HG02759 (cell line): ENCODE data around the gene PRDM8.
"Not testable (repeated sequence)": the region's sequence is repeated elsewhere in the genome, so short reads cannot be mapped to it uniquely, and the experiment has no call there.

Source experiments
- ATAC-seq: cut with Tn5 transposase; IDR thresholded peaks from one replicate; pipeline ENCODE4 v1.9.1; 2021; ENCODE audit warnings: mild to moderate bottlenecking, moderate library complexity; ENCODE audit not compliant: unreplicated experiment

PRDM8 gene

DNA sequence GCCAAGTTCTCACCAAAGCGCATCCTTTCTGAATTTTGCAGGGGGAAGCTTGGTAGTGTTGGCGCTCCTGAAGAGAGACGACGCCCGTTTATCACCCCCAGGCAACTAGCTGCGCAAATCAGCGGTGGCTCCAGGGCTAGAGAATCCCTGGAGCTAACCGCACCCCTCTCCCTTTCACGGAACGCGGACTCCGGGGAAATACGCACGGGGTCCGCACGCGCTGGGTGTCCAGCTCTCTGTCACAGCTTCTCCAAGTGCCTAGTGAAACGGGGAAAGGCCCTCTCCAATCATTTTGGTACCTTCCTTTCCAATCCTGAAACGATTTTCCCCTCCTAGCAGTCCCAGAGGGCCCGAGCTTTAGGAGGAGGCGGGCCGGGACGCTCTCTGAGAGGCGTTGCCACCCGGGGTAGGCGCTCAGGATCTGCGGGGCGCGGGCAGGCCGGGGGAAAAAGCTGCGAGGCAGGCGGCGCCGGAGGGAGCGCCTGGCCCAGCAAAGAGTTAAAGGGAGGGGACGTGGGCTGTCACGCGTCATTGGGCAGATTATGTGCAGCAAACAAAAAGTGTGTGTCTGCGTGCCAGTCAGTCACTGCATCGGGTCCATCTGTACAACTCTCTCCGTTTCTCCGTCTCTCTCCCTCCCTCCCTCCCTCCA, at the start of gene PRDM8:
Gene PRDM8 (plus strand): TSS at position 582 of the 652 bp plus-strand sequence. CDS start 2,578 bp downstream, outside the sequence.
- no peak for ATAC-seq

DNA sequence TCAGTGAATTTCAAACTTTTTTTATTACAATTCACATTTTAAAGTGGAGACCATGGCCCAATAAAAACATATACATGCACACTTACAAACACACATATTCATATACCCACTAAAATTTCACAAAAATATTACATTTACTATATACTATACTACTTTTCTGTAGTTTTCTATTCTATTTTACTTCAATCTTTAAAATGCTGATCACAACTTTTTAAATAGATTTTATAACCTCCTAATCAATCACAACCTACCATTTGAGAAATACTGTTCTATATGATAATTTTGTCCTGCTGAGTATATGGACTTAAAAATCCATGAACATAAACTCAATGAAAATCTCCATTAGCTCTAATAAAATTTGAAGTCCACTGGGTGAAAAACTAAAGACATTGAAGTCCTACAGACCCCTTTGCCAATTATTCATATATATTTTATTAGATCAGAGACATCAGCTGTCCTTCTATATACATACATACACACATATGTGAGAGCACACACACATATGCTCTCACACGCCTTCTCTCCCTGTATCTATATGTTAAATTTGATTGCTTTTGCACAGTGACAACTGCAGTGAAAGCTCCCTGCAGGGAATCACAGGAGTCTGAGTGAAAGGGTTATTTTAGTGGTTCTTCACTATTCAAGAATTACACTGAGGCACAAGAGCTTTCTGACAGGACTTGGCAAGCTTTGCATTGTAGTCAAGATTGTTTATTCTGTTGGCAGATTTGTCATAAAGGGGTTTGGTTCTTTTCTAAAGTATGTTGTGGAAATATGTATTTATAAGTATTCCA, 46.7 kb upstream of the PRDM8 start:
- no peak for ATAC-seq

DNA sequence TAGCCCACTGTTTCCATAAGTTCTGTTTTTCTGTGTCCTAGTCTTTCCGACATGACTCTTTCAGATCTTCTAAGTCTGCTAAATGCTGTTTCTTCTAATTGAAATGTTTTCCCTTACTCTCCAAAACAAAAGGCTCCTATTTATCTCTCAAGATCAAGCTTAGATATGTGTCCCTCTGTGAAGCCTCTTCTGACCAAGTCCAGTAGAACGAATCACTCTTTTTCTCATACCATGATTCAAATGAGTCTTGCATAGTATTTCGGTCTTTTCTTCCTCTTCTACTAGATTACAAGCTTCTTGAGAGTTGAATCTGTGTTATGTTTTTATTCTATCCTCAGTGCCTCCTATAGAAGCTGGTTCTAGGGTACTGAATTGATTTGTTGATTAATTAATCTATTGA, 45.3 kb upstream of the PRDM8 start:
- ATAC-seq, result no peak

DNA sequence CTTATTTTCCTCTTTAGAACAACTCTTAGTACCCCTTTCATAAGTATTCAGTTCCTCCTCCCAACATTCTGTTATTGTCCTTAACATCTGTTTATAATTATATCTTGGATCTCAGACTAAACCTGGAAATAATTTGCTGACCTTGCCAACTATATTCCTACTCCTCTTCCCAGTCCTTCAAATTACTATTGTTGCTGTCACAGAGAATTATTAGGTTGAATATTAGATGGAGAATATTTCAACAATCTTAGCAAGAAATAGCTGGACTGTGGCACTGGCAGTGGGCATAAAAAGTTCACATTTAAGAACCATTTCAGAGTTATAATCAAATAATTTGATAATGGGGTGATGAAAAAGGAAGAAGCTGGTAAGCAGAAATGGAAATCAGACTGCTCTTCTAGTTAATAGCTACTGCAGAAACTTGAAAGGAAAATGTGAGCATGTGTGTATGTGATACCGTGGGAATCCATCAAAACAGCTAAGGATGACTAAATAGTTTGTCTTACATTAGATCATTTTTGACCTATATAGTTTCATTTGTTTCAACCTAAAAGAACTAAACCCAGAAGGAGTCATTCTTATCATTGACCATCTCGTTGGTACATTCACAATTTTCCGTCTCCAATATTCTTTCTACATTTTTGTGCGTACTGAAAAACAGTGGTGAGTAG, 43.3 kb upstream of the PRDM8 start:
- ATAC-seq, result no peak

DNA sequence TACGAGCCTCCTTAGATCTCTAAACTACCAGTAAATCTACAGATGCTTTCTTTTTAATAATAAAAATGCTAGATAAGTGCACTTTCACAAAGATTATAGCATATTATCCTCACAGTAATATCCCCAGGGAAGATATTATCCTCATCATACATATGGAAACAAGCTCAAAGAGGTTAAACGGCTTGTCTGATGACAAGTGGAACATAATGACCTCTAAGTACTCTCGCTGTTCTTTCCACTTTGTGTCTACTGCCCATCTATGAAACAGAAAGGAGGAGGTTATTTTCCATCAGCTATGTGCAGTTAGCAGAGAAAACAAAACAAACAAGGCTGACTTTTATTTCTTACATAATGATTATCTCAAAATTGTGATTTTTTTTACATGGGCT, 42.8 kb upstream of the PRDM8 start:
- no peak for ATAC-seq

DNA sequence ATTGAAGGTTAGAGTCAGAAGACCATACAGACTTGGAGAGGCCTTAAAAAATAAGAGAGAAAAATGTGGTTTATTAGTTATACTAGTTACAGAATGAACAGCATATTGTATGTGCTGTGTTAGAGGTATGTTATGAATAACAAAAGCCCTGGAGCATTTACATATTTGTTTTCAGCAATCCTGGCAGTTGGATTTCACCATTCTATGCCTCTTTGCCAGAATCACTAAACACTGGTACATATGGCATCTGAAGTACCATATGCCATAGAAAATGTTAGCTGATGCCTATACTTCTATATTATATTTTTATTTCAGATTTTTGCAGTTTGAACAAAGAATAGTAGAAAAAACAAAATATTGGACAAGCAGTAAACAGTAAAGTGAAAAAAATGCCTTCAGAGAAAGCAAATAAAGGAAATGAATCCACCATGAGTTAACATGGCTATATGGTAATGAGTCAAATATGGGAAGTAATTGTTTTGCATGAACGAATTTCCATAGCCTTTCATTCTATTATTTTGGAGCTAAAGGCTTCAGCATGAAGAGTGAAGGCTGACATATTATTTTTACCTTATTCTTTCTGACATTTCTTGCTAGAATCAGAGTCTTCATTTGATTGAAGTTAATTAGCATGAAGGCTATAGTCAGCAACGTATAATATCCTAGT, 41.9 kb upstream of the PRDM8 start:
- ATAC-seq, result no peak

DNA sequence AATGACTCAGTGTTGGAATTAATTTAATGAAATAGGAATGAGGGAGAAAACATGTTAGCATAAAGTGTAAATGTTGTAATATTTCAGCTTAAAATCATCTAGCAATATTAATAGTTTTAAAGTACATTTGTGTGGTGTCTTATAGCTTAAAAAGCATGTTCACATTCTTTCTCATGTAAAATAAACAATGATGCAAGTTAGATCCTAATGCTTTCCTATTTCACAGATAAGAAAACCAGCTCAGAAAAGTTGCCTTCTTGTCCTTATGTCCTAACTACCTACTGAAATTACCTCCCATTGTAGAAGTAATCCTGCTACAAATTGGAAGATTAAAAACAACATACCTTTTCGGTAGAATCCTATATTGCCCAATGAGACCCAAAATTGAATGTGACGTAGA, 40.9 kb upstream of the PRDM8 start:
- ATAC-seq, result no peak

DNA sequence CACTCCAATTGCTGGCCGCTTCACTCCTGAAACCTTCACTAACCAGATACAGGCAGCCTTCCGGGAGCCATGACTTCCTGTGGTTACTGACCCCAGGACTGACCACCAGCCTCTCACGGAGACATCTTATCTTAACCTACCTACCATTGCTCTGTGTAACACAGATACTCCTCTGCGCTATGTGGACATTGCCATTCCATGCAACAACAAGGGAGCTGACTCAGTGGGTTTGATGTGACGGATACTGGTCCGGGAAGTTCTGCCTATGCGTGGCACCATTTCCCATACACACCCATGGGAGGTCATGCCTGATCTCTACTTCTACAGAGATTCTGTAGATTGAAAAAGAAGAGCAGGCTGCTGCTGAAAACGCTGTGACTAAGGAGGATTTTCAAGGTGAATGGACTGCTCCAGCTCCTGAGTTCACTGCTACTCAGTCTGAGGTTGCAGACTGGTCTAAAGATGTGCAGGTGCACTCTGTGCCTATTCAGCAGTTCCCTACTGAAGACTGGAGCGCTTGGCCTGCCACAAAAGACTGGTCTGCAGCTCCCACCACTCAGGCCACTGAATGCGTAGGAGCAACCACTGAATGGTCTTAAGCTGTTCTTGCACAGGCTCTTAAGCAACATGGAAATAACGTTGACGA, 35.8 kb upstream of the PRDM8 start:
- no peak for ATAC-seq

DNA sequence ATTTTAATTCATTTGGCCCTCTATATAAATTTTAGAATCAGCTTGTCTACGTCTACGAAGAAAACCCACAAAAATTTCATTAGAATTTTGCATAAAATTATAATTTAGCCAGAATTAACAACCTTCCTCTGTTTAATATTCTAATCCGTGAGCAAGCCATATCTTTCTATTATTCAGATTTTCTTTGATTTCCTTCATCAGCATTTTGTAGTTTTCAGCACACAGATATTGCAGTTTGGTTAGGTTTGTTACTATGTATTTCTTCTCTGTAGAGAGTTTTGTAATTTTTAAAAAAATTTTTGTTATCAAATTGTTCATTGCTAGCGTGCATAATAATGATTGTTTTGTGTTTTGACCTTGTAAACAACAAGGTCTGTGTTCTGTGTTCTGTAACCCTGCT, 34.9 kb upstream of the PRDM8 start:
- no peak for ATAC-seq

DNA sequence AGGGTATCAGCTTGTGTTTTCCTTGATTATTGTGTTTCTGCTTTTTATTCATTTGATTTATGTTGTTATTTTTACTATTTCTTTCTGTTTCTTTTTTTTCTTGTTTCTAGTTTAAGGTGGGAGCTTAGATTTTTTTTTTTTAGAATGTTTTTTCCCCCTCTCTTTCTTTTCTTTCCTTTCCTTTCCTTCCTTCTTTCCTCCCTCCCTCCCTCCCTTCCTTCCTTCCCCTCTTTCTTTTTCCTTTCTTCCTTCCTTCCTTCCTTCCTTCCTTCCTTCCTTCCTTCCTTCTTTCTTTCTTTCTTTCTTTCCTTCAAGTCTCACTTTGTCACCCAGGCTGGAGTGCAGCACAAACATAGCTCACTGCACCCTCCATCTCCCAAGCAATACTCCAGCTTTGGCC, 31.4 kb upstream of the PRDM8 start:
- no peak for ATAC-seq

DNA sequence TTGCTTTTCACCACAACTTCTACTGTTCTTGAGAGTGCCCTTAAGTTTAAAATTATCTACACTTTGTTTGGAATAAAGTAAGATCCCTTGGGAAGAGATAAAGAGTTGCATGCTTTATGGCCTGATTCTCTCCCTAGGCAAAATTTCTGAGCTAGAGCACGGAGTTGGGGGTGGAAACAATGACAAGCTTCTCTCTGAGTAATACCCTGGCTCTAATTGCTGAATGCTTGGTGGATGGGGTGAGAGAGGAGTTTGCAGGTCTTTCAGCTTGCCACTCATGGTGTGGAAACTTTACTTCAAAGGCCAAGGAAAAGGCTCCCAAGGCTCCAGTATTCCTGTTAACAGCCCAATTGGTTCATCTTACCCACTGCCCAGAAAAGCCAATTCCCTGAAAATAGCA, 26.1 kb upstream of the PRDM8 start:
- no peak for ATAC-seq

DNA sequence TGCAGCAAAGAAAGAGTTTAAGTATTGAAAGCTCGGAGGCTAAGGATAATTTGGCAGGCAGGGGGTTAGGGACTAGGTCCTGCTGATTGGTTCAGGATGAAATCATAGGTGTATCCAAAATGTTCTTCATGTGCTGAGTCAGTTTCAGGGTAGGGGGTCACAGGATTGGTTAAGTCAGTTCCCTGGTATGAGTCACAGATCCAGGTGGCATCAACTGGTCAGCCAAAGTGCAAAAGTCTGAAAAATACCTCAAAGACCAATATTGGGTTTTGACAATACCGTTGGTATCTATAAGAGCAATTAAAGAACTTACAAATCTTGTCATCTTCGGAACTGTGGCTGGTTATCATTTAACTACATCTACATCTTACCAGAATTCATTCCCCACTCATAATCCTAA, 25.6 kb upstream of the PRDM8 start:
- ATAC-seq, result peak; percentile 16

DNA sequence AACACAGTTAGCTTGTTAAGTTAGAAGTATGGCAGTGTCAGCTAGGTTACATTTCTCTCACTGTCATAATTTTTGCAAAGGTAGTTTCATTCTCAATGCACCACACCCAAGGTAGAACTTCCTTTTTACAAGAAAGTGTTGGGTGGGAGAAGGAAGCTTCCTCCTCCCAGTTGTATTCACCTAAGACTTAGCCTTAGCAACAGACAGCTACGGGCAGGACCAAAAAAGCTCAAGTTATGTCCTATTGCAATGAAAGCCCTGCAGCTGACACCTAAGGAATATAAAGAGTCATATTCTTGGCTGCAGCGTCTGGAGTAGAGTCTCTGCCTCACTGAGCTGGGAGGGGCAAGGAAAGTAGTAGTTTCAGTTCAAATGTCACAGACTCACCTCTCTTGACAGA, 25.1 kb upstream of the PRDM8 start:
- peak; percentile 51 for ATAC-seq

DNA sequence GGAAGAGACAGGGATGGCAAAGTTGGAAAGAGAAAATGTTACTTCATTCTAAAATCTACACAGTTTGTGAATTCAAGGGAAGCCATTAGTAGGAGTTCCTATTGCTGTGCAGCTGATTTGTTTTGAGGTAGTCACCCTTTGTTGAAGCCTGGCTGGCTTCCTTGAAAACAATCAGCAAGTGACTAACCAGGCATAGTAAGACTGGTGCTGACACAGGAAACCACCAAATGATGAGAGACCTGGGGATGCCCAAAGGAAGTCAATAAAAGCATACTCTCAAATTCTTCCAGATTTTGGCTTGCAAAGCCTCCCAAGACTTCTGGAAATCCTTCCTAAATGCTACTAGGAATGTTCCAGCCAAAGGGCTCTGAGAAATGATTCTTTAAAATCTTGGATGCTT, 23.9 kb upstream of the PRDM8 start:
- peak; percentile 77 for ATAC-seq

DNA sequence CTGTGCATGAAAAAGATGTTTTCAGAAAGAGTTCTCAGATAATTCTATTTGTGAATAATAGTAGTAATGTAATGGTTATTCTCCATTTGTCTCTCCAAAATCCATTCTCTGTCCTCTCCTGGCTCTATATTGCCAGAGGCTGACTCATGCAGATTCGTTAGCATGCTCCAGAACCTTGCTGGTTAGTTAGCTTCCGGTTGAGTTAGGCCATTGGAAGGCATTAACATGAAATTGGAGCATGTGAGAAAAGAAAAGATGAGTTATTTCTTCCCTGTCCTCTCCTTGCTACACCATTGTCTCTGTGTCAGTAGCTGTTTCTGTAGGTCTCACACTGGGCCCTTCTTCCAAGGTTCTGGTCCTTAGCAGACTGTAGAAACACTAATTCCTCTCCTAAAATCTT, 23.5 kb upstream of the PRDM8 start:
- ATAC-seq, result no peak

DNA sequence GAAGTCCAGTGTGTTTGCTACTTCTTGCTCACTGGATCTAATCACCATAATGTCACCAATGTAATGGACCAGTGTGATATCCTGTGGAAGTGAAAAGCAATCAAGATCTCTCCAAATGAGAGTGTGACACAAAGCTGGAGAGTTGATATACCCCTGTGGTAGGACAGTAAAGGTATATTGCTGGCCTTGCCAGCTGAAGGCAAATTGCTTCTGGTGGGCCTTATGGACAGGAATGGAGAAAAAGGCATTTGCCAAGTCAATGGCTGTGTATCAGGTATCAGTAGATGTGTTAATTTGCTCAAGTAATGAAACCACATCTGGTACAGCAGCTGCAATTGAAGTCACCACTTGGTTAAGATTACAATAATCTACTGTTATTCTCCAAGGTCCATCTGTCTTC, 19.5 kb upstream of the PRDM8 start:
- ATAC-seq, result not testable (repeated sequence)

DNA sequence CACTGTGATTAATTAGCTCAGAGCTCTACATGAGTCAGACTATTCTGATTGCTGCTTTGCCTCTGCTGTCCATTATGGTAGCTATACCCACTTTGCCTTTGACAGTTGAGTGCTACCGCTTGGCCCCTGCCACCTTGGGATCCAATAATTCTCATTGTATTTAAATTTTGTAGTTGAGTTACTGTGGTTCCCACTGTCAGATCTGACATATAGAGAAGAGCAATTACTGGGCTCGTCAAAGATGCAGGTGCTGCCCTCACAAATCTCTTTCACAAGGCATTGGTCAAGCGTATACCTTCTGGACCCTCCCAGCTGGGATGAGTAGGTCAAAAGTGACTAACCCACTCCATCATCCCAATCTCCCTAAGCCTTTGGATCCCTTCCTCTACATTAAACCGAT, 18.3 kb upstream of the PRDM8 start:
- no peak for ATAC-seq

DNA sequence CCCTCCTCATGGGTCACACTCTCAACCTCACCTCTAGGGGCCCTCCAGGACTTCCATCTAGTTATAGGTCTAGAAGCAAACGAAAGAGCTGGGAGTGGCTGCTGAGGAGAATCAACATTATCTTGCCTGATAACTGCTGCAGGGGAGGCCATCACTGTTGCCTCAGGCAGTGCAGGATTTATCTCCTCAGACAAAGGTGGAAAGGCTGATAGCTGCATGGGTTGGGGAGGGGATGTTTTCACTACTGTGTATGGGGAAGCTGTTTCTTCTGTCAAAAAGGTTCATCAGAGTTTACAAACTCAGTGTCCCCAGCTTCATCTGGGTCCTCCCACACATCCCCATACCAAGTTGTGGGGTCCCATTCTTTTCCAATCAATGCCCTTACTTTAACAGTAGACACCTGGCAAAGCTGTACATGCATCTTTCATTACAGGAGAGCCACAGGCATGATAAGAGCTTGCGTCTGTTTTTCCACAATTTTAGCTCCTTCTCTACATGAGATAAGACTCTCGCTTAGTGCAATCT, 17.6 kb upstream of the PRDM8 start:
- ATAC-seq, result no peak

DNA sequence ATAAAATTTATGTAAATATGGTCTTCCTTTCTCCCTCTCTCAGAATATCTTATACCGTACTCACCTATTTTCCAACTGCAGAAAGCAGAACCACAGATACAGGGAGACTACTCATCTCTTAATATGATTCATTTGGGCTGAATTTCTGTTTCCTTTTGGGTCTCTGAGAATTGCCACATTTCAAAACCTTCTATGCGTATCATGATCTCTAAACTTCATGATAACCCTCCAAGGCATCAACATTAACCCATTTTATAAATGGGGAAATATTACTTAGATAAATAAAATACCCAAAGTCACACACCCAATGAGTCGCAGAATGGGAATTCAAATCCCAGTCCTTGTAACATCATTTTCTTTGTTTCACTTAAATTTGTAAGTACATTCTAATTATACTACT, 16.6 kb upstream of the PRDM8 start:
- no peak for ATAC-seq

DNA sequence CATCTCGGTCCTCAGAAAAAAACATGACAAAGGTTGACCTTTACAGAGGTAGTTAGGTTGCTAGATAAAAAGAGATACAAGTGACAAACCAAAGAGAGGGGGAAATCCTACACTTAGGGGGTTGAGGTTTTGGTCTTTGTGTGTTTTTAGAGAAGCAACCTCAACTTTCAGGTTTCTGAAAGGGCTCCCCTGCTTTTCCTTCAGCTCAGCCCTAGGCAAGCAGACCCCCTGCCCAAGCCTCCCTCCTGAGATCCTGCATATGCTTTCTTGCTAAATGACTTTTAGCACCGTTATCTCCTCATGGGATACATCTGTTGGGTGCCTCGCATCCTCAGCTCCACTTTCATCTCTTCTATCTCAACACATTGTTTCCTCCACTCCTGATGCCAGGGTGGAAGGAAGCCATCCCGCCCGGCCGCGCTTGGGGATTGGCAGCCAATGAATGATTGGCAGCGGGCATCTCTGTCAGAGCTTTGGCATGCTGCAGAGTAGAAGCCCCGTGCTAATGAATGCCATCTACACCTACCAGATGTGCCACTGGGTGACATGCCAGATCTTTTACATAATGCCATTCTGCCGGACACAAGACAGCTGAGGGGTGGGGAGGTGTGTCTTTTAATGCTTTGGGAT, 15.0 kb upstream of the PRDM8 start:
- ATAC-seq, result no peak
